D721Med (cell line): ENCODE data around the gene IL1R1.

Experiments
- DNase-seq: peaks from one replicate; pipeline ENCODE4 v3.0.0; 2011; ENCODE audit warnings: low spot score; ENCODE audit not compliant: insufficient read length
- FAIRE-seq: peaks from 2 replicates; lab custom pipeline; 2011; peaks lifted over from hg19 to GRCh38; lab: Jason Lieb, UNC
- CTCF ChIP-seq: IDR thresholded peaks from 2 replicates; pipeline ENCODE4 v1.5.1; 2012; ENCODE audit warnings: mild to moderate bottlenecking, control low read depth; ENCODE audit not compliant: insufficient read depth; ENCODE audit errors: missing control alignments

Gene IL1R1

GRCh38 chr2:102206666-102207341 is 64.3 kb downstream of the IL1R1 start:
- DNase-seq (no peak), FAIRE-seq (no peak)
- no peak for TF ChIP-seq CTCF

GRCh38 chr2:102208774-102209173 is 66.2 kb downstream of the IL1R1 start:
- no peak for DNase-seq
- TF ChIP-seq CTCF: no peak
- no peak for FAIRE-seq

DNA sequence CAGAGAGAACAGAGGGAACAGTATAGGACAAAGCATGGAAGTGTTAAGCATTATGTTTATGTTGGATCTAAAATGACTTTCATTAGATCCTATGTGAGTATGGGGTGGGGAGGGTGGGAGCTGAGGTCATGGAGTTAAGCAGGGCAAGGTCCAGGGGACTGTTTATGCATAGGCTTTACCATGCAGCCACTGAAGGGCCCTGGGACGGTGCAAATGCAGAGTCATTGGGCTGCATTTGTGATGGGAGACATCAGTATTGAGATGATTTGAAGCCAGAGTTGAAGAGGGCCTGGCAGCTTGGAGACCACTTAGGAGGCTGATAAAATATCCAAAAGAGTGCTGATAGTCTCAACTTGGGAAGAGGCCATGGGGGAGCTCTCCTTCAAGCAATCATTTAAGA is 66.9 kb downstream of the IL1R1 start:
- no peak for TF ChIP-seq CTCF
- FAIRE-seq: no peak
- DNase-seq: no peak

DNA sequence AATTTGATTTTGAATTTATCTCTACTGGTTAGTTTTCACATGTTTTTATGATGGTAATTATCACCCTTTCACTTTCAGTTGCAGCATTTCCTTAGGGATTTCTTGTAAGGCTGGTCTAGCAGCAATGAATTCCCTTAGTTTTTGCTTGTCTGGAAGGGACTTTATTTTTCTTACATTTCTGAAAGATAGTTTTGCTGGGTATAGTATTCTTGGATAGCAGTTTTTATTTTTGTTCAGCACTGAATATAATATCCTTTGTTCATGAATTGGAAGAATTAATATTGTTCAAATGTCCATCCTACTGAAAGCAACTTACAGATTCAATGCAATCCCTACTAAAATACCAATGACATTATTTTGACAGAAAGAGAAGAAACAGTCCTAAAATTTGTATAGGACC is 74.5 kb downstream of the IL1R1 start:
- DNase-seq (no peak), FAIRE-seq (no peak)
- TF ChIP-seq CTCF: no peak

GRCh38 chr2:102224824-102225739 is 82.5 kb downstream of the IL1R1 start:
- DNase-seq (no peak), FAIRE-seq (no peak)
- TF ChIP-seq CTCF: no peak

GRCh38 chr2:102226171-102226570 is 83.6 kb downstream of the IL1R1 start:
- no peak for TF ChIP-seq CTCF
- no peak for FAIRE-seq

More at GRCh38 chr2:102226171-102226570, 83.6 kb downstream of the IL1R1 start:
- no peak for DNase-seq
